IPS DF 6.9 (cell line): ENCODE data around the gene COMT.

Experiments
- DNase-seq: peaks from one replicate; pipeline ENCODE4 v3.0.0-alpha.2; 2013; ENCODE audit warnings: low read depth, low spot score
- H3K27ac ChIP-seq: one replicate; pipeline ENCODE4 v1.5.1; 2013; ENCODE audit warnings: low read length, control low read depth
- H3K27me3 ChIP-seq: 2 replicates; pipeline ENCODE4 v1.6.1; 2013; ENCODE audit warnings: mild to moderate bottlenecking, low read length; ENCODE audit not compliant: control insufficient read depth, insufficient read depth
- H3K36me3 ChIP-seq: 2 replicates; pipeline ENCODE4 v1.6.1; 2013; ENCODE audit warnings: low read length; ENCODE audit not compliant: control insufficient read depth, insufficient read depth
- H3K4me1 ChIP-seq: 2 replicates; pipeline ENCODE4 v1.6.1; 2013; ENCODE audit warnings: low read length; ENCODE audit not compliant: control insufficient read depth, insufficient read depth
- H3K4me3 ChIP-seq: 2 replicates; pipeline ENCODE4 v1.5.1; 2013; ENCODE audit warnings: mild to moderate bottlenecking, low read length
- H3K9me3 ChIP-seq: 2 replicates; pipeline ENCODE4 v1.6.1; 2013; ENCODE audit warnings: low read length, inconsistent platforms; ENCODE audit not compliant: control insufficient read depth, insufficient read depth
- WGBS: extraction: QIAGEN DNeasy Blood & Tissue Kit; methylation state at CpG from one replicate; pipeline ENCODE4 v1.1.7; 2013; ENCODE audit warnings: mixed read lengths, missing lambda C conversion rate; ENCODE audit not compliant: insufficient read length, insufficient coverage; 5-methylcytosine and 5-hydroxymethylcytosine counted together

COMT gene

DNA sequence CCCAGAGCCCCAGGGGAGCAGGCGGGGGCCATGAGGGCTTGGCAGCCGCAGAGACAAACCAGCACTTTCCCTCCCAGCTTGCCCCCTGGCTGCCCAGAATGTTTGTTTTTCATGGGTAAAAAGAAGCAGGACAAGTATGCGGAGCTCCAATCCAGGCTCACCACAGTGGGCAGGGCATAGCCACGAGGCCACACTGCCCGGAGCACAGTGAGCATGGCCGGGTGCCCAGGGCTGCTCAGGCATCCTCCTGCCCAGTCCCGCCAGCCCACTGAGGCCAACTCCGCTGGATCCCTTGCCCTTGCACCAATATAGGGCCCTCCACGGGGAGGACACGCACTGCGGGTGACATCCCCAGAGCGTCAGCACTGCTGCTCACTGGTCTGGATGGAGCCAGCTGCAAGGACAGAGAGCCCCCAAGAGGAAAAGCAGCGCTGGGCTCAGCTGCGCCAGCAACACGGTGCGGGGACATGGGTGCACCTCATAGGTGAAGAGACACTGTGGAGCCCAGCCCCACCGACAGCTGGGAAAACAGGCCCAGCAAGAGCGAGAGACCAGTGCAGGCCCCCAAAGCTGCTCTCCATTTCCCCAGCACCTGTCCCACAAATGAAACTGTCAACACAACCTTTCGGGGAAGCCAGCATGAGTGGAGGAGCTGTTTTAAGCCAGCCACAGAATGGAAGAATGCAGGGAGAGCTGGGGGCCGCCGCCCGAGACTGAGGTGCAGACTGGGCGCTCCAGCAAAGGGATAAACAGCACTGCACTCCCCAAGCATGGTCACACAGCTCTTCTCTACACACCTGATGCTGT is 50.3 kb downstream of the COMT start:
- H3K27ac ChIP-seq: no peak overlapping the region
- no peaks in the 10 kb centered on the region for H3K36me3 ChIP-seq
- no peak for DNase-seq
- H3K4me3 ChIP-seq: no peak overlapping the region
- H3K4me1 ChIP-seq: no peaks in the 10 kb centered on the region; the same call in 1 of the 2 replicates
- no peaks in the 10 kb centered on the region for H3K9me3 ChIP-seq
- WGBS: no CpG with 5 or more reads among the region's 23 CpGs
- no peaks in the 10 kb centered on the region for H3K27me3 ChIP-seq

- Histone ChIP-seq H3K27me3 (no peaks in the 10 kb centered on the region), H3K4me1 (no peaks in the 10 kb centered on the region; the same call in 1 of the 2 replicates), H3K9me3 (no peaks in the 10 kb centered on the region), H3K27ac (no peak overlapping the region), H3K36me3 (no peaks in the 10 kb centered on the region), H3K4me3 (no peak overlapping the region)
- WGBS: no CpG with 5 or more reads among the region's 7 CpGs
- no peak for DNase-seq
Observed at GRCh38 chr22:19992481-19992911, 50.9 kb downstream of the COMT start.

DNA sequence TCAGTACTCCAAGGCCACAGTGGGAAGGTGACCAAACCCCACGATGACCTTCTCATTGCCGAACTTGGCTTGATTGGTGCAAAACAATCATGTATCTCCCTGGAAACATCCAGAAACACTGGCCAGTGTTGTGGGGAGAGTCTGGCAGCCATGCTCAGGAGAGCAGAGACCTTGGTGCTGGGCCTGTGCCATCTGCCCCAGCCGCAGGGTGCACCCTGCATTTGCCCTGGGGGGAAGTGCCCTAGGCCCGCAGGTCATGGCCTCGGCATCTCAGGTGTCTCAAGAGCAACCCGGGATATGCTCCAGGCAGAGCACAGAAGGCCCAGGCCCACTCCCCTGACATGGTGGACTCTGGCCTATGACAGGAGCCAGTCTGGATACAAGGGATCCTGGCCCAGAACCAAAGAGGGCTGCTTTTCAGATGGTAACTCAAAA is 51.4 kb downstream of the COMT start:
- no peak for DNase-seq
- H3K4me3 ChIP-seq: no peak overlapping the region
- no peaks in the 10 kb centered on the region for H3K36me3 ChIP-seq
- H3K4me1 ChIP-seq: no peaks in the 10 kb centered on the region; the same call in 1 of the 2 replicates
- no peak overlapping the region for H3K27ac ChIP-seq
- no peaks in the 10 kb centered on the region for H3K9me3 ChIP-seq
- no CpG with 5 or more reads among the region's 6 CpGs for WGBS
- no peaks in the 10 kb centered on the region for H3K27me3 ChIP-seq

- H3K27ac ChIP-seq: no peak overlapping the region
- H3K9me3 ChIP-seq: no peaks in the 10 kb centered on the region
- H3K4me3 ChIP-seq: no peak overlapping the region
- DNase-seq: no peak
- WGBS: no CpG with 5 or more reads among the region's 7 CpGs
- peaks cover 6% of the 10 kb centered on the region; the same call in 1 of the 2 replicates for H3K4me1 ChIP-seq
- H3K27me3 ChIP-seq: no peaks in the 10 kb centered on the region
- no peaks in the 10 kb centered on the region for H3K36me3 ChIP-seq
Observed at GRCh38 chr22:19993926-19994325, 52.4 kb downstream of the COMT start.

DNA sequence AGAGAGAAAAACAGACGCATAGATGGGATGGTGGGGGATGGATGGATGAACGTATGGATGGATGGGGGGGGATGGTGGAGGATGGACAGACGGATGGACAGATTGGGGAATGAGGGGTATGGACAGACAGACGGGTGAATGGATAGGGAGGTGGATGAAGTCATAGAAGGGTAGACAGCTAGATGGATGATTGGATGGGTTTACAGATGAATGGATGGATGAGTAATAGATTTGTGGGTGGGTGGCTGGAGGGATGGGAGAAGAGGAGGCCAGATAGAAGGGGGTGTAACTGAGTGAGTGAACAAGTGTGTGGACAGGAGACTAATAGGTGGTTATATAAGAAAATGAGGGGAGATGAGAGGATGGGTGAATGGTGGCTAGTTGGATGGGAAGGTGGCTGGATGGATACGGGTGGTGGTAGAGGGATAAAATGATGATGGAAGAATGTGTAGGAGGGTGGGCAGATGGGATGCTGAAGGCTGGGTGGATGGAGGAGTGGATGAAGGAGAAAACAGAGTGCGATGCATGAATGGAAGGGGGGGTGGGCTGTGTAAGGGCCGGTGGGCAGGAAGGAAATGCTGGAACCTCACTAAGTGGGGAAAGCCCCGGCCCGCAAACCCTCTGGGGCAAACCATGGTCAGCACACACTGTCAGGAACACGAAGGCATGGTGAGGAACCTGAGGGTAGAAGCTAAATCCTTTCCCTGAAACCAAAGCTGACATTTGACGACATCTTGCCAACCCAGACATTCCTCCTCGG is 53.5 kb downstream of the COMT start:
- no peaks in the 10 kb centered on the region for H3K36me3 ChIP-seq
- H3K4me3 ChIP-seq: no peak overlapping the region
- no peaks in the 10 kb centered on the region for H3K27me3 ChIP-seq
- H3K27ac ChIP-seq: no peak overlapping the region
- peaks cover 11% of the 10 kb centered on the region for H3K4me1 ChIP-seq
- no peak for DNase-seq
- no peaks in the 10 kb centered on the region for H3K9me3 ChIP-seq
- 100% methylated on average over 4 of the region's 12 CpGs for WGBS

GRCh38 chr22:19995611-19996339 is 54.2 kb downstream of the COMT start:
- no peak for DNase-seq
- no CpG with 5 or more reads among the region's 18 CpGs for WGBS
- no peak overlapping the region for H3K4me3 ChIP-seq
- no peak overlapping the region for H3K27ac ChIP-seq
- H3K4me1 ChIP-seq: peaks cover 15% of the 10 kb centered on the region
- H3K36me3 ChIP-seq: no peaks in the 10 kb centered on the region
- no peaks in the 10 kb centered on the region for H3K9me3 ChIP-seq
- no peaks in the 10 kb centered on the region for H3K27me3 ChIP-seq

- H3K4me1 ChIP-seq: peaks cover 15% of the 10 kb centered on the region
- no peak overlapping the region for H3K27ac ChIP-seq
- no CpG with 5 or more reads among the region's 12 CpGs for WGBS
- no peak overlapping the region for H3K4me3 ChIP-seq
- H3K9me3 ChIP-seq: no peaks in the 10 kb centered on the region
- no peaks in the 10 kb centered on the region for H3K27me3 ChIP-seq
- no peak for DNase-seq
- H3K36me3 ChIP-seq: no peaks in the 10 kb centered on the region
Observed at GRCh38 chr22:19996694-19997384, 55.3 kb downstream of the COMT start.

GRCh38 chr22:19997561-19998231 is 56.1 kb downstream of the COMT start:
- no peaks in the 10 kb centered on the region for H3K36me3 ChIP-seq
- no peak for DNase-seq
- no peak overlapping the region for H3K27ac ChIP-seq
- H3K4me3 ChIP-seq: no peak overlapping the region
- no CpG with 5 or more reads among the region's 19 CpGs for WGBS
- no peaks in the 10 kb centered on the region for H3K9me3 ChIP-seq
- no peaks in the 10 kb centered on the region for H3K27me3 ChIP-seq
- H3K4me1 ChIP-seq: peaks cover 15% of the 10 kb centered on the region

DNA sequence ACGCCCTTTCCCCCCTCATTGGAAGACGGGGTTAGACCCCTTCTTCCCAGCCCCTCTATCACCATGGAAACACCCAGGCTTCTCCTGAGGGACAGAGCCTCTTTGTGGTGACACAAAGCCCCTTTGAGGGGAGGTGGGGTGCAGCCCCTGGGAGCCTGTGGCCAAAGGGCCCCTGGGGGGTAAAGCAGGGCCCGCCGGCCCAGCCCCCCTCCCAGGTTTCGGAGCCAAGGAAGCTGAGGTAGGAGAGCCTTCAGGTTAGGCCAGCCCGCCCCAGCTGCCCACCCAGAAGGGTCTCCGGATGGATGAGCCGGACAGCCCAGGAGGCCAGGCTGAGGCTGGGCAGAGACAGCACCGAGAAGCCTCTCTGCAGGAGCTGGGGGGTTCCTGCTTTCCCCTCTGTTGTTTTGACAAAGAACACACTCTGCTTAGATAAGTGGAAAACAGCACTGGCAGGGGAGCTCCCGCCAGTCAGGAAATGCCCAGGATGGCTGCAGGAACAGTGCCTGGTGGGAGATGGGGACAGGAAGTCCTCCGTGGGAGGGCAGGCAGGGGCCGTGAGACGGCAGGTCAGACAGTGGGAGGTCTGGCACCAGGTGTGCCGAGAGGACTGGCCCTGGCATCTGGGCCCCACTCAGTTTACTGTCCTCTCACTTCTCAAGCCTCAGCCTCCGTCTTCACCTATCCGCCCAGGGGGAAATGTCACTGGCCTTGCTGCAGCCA is 56.8 kb downstream of the COMT start:
- H3K4me1 ChIP-seq: peaks cover 15% of the 10 kb centered on the region
- no peaks in the 10 kb centered on the region for H3K27me3 ChIP-seq
- WGBS: no CpG with 5 or more reads among the region's 16 CpGs

More for the DNA sequence above, 56.8 kb downstream of the COMT start:
- no peak for DNase-seq
- no peak overlapping the region for H3K4me3 ChIP-seq
- no peak overlapping the region for H3K27ac ChIP-seq
- no peaks in the 10 kb centered on the region for H3K9me3 ChIP-seq
- H3K36me3 ChIP-seq: no peaks in the 10 kb centered on the region
